Measurements from ENCODE around the gene ZNF628. TPM values are rescaled to one million over a fixed set of nuclear protein-coding genes. Genes with fewer than 3 reads are reported as not detected.

The ZNF628 gene
- total RNA-seq, 1 experiment from 2014 or later, result 12.3 TPM

GRCh38 chr19:55452749-55453346, 23.6 kb upstream of the ZNF628 start:
- intact Hi-C loops (cut with micrococcal nuclease; ENCODE audit: unreplicated experiment), result loop anchor here (1.0 kb wide), 1 partner anchor 8 kb away; the partner anchor contains the start of gene ISOC2
- Histone ChIP-seq H3K4me1 (peaks cover 18% of the 10 kb centered on the region; the same call in 1 of the 2 replicates), H3K27me3 (replicated peaks; ENCODE audit: control insufficient read depth, insufficient read depth, low read length) (peaks cover 2% of the 10 kb centered on the region; the same call in 1 of the 2 replicates), H3K9me3 (no peaks in the 10 kb centered on the region), H3K36me3 (ENCODE audit: control insufficient read depth, insufficient read depth, low read length) (no peaks in the 10 kb centered on the region; the same call in none of the 2 replicates), H3K4me3 (ENCODE audit: low read depth, low read length) (no peak overlapping the region)
- H3K4me3 Mint-ChIP-seq (ENCODE audit: unreplicated experiment), result peak overlapping the region; percentile 39
- peaks cover 8% of the 10 kb centered on the region for H3K36me3 Mint-ChIP-seq (ENCODE audit: insufficient read depth, unreplicated experiment)
- TF ChIP-seq, protein P1, sequence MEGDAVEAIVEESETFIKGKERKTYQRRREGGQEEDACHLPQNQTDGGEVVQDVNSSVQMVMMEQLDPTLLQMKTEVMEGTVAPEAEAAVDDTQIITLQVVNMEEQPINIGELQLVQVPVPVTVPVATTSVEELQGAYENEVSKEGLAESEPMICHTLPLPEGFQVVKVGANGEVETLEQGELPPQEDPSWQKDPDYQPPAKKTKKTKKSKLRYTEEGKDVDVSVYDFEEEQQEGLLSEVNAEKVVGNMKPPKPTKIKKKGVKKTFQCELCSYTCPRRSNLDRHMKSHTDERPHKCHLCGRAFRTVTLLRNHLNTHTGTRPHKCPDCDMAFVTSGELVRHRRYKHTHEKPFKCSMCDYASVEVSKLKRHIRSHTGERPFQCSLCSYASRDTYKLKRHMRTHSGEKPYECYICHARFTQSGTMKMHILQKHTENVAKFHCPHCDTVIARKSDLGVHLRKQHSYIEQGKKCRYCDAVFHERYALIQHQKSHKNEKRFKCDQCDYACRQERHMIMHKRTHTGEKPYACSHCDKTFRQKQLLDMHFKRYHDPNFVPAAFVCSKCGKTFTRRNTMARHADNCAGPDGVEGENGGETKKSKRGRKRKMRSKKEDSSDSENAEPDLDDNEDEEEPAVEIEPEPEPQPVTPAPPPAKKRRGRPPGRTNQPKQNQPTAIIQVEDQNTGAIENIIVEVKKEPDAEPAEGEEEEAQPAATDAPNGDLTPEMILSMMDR (IDR thresholded peaks at IDR 0.05; ENCODE audit: insufficient read depth in 1 of 2, low read depth in 1 of 2, low read length in 1 of 2, severe bottlenecking in 1 of 2, unreplicated experiment in 1 of 2), result no peak
- no peak overlapping the region for H3K27ac Mint-ChIP-seq (ENCODE audit: unreplicated experiment)
- no TSS peak for BruUV-seq (replicated peaks)
- ChIA-PET POLR2A (interaction anchor here (1.1 kb wide), 2 partner anchors 9 to 45 kb away, joined by 3 to 5 read pairs; partner anchors contain the start of gene UBE2S), CTCF (interaction anchor here (0.6 to 1.1 kb wide), 3 partner anchors 15 to 342 kb away, joined by 3 to 4 read pairs (median 3); no protein-coding TSS in a partner anchor)
- H3K27me3 Mint-ChIP-seq (ENCODE audit: insufficient read depth, unreplicated experiment), result peaks cover 19% of the 10 kb centered on the region
- peak; percentile 73 to 83 for DNase-seq
- H3K4me1 Mint-ChIP-seq (ENCODE audit: low read depth, unreplicated experiment), result peaks cover 15% of the 10 kb centered on the region
- no peaks in the 10 kb centered on the region for H3K9me3 Mint-ChIP-seq (ENCODE audit: unreplicated experiment)

DNA sequence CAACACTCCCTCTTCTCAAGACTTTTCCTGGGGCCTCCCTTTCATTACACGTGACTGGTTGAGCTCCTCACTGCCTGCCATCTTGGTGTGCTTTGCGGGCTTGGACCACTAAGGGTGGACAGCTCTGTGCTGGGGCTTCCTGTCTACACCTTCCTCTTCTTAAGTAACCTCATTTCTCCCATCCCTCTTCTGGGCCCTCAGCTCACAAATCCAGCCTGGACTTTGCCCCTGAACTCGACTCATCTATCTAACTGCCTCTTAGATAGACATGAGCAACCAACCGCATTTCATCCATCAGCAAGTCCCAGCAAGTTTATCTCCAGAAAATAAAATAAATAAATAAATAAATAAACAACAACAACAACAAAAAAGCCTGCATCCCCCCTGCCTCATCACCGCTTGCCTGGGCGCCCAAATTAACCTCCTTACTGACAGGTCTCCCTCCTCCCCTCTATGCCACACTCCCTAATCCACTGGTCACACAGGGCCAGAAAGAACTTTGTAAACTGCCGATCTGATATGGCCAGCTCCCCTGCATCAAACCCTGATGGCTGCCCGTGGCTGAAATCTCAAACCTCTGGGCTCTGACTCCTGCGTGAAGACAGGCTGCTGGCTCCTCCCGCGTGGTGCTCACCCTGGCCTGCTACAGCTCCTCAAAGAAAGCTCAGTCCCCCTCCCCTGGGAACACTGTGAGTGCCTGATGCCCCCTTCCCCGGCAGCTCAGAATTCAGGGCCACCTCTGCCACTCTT, 22.7 kb upstream of the ZNF628 start:
- no peaks in the 10 kb centered on the region for H3K9me3 Mint-ChIP-seq (ENCODE audit: unreplicated experiment)
- no peak overlapping the region for H3K27ac Mint-ChIP-seq (ENCODE audit: unreplicated experiment)
- H3K36me3 ChIP-seq (ENCODE audit: control insufficient read depth, insufficient read depth, low read length), result no peaks in the 10 kb centered on the region; the same call in none of the 2 replicates
- peak overlapping the region; percentile 39 for H3K4me3 Mint-ChIP-seq (ENCODE audit: unreplicated experiment)
- H3K27me3 ChIP-seq (replicated peaks; ENCODE audit: control insufficient read depth, insufficient read depth, low read length), result peaks cover 2% of the 10 kb centered on the region; the same call in 1 of the 2 replicates
- H3K4me1 Mint-ChIP-seq (ENCODE audit: low read depth, unreplicated experiment), result peaks cover 15% of the 10 kb centered on the region
- peaks cover 18% of the 10 kb centered on the region; the same call in 1 of the 2 replicates for H3K4me1 ChIP-seq
- intact Hi-C loops (cut with micrococcal nuclease; ENCODE audit: unreplicated experiment), result no loop called here
- peaks cover 19% of the 10 kb centered on the region for H3K27me3 Mint-ChIP-seq (ENCODE audit: insufficient read depth, unreplicated experiment)
- peaks cover 8% of the 10 kb centered on the region for H3K36me3 Mint-ChIP-seq (ENCODE audit: insufficient read depth, unreplicated experiment)
- TF ChIP-seq, protein P1 (IDR thresholded peaks at IDR 0.05; ENCODE audit: insufficient read depth in 1 of 2, low read depth in 1 of 2, low read length in 1 of 2, severe bottlenecking in 1 of 2, unreplicated experiment in 1 of 2), result no peak
- POLR2A ChIA-PET, result interaction anchor here (1.1 kb wide), 2 partner anchors 8 to 46 kb away, joined by 3 to 5 read pairs; partner anchors contain the start of gene UBE2S
- no TSS peak for BruUV-seq (replicated peaks)
- H3K4me3 ChIP-seq (ENCODE audit: low read depth, low read length), result no peak overlapping the region
- no peaks in the 10 kb centered on the region for H3K9me3 ChIP-seq
- CTCF ChIA-PET, result interaction anchor here (0.6 to 1.1 kb wide), 3 partner anchors 14 to 343 kb away, joined by 3 to 4 read pairs (median 3); no protein-coding TSS in a partner anchor
- DNase-seq, result no peak

- intact Hi-C loops (cut with micrococcal nuclease; ENCODE audit: unreplicated experiment), result no loop called here
- no TSS peak for BruUV-seq (replicated peaks)
- peaks cover 15% of the 10 kb centered on the region for H3K4me1 Mint-ChIP-seq (ENCODE audit: low read depth, unreplicated experiment)
- CTCF ChIA-PET, result no interaction called here
- TF ChIP-seq, protein P1 (IDR thresholded peaks at IDR 0.05; ENCODE audit: insufficient read depth in 1 of 2, low read depth in 1 of 2, low read length in 1 of 2, severe bottlenecking in 1 of 2, unreplicated experiment in 1 of 2), result peak; percentile 66 to 69
- peaks cover 2% of the 10 kb centered on the region; the same call in 1 of the 2 replicates for H3K27me3 ChIP-seq (replicated peaks; ENCODE audit: control insufficient read depth, insufficient read depth, low read length)
- peaks cover 17% of the 10 kb centered on the region for H3K27me3 Mint-ChIP-seq (ENCODE audit: insufficient read depth, unreplicated experiment)
- no peaks in the 10 kb centered on the region; the same call in none of the 2 replicates for H3K36me3 ChIP-seq (ENCODE audit: control insufficient read depth, insufficient read depth, low read length)
- no peaks in the 10 kb centered on the region for H3K9me3 ChIP-seq
- no peak overlapping the region for H3K4me3 ChIP-seq (ENCODE audit: low read depth, low read length)
- peaks cover 8% of the 10 kb centered on the region for H3K36me3 Mint-ChIP-seq (ENCODE audit: insufficient read depth, unreplicated experiment)
- peaks cover 21% of the 10 kb centered on the region for H3K4me1 ChIP-seq
- no peaks in the 10 kb centered on the region for H3K9me3 Mint-ChIP-seq (ENCODE audit: unreplicated experiment)
- H3K4me3 Mint-ChIP-seq (ENCODE audit: unreplicated experiment), result no peak overlapping the region
- no peak overlapping the region for H3K27ac Mint-ChIP-seq (ENCODE audit: unreplicated experiment)
- POLR2A ChIA-PET, result interaction anchor here (0.6 kb wide), 1 partner anchor 175 kb away, joined by 3 read pairs; no protein-coding TSS in a partner anchor
- peak; percentile 68 for DNase-seq
Measured at GRCh38 chr19:55454787-55455243, 21.6 kb upstream of the ZNF628 start.
